HL-60 (cell line): ENCODE results near the gene NANP.

Experiments
- DNase-seq, 2 experiments: peaks; one replicate each; pipeline ENCODE4 v3.0.0-alpha.2; 2010 to 2020; ENCODE audit warnings: low read depth in 1 of 2, low spot score in 1 of 2
- H3K27ac ChIP-seq: fragments of 250-450 bp; sonication (Bioruptor Pico); replicated peaks from 2 replicates; pipeline ENCODE4 v1.5.1; 2020; ENCODE audit warnings: mild to moderate bottlenecking, moderate library complexity
- H3K27me3 ChIP-seq: fragments of 250-450 bp; sonication (Bioruptor Pico); 2 replicates; pipeline ENCODE4 v1.5.1; 2021; ENCODE audit warnings: mild to moderate bottlenecking, moderate library complexity; ENCODE audit not compliant: insufficient read depth, poor library complexity, severe bottlenecking
- H3K4me3 ChIP-seq: replicated peaks from 2 replicates; pipeline ENCODE4 v1.5.1; 2011; ENCODE audit warnings: mild to moderate bottlenecking, control low read depth, low read length; ENCODE audit not compliant: insufficient read depth
- GABPA ChIP-seq: IDR thresholded peaks from 2 replicates; pipeline ENCODE4 v1.6.1; 2012; ENCODE audit warnings: low read depth
- POLR2AphosphoS5 ChIP-seq: IDR thresholded peaks from 2 replicates; pipeline ENCODE4 v1.6.1; 2012; ENCODE audit warnings: low read depth
- SPI1 ChIP-seq: IDR thresholded peaks from 2 replicates; pipeline ENCODE4 v1.6.1; 2012; ENCODE audit warnings: low read depth, mild to moderate bottlenecking, borderline replicate concordance
- TF ChIP-seq, protein P1 (sequence below): IDR thresholded peaks from one replicate; pipeline ENCODE4 v1.5.1; 2011; ENCODE audit warnings: low read length, control low read depth, inconsistent platforms; ENCODE audit not compliant: insufficient read depth
- TF ChIP-seq, protein P2 (sequence below): IDR thresholded peaks from 2 replicates; pipeline ENCODE4 v1.6.1; 2012; ENCODE audit warnings: low read depth; ENCODE audit not compliant: insufficient replicate concordance

The NANP gene

DNA sequence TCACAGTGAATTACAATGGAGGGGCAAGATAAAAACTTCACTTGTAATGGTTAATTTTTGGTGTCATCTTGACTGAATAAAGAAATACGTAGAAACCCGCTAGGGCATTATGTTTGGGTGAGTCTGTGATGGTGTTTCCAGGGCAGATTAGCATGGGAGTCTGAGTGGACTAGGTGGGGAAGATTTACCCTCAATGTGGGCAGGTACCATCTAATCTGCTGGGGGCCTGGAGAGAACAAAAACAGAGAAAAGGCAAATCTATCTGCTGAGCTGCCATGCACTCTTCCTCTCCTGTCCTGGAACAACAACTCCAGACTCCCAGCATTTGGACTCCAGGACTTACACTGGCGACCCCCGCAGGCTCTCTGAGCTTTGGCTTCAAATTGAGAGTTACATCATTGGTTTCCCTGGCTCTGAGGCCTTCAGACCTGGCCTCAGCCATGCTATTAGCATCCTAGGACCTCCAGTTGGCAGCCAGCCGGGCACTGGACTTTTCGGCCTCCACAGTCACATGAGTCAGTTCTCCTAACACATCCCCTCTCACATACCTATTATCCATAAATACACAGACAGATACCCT lies 58.1 kb downstream of the NANP start:
- Histone ChIP-seq H3K27ac (no peak overlapping the region), H3K4me3 (no peak overlapping the region), H3K27me3 (no peaks in the 10 kb centered on the region)
- TF ChIP-seq, protein P1, sequence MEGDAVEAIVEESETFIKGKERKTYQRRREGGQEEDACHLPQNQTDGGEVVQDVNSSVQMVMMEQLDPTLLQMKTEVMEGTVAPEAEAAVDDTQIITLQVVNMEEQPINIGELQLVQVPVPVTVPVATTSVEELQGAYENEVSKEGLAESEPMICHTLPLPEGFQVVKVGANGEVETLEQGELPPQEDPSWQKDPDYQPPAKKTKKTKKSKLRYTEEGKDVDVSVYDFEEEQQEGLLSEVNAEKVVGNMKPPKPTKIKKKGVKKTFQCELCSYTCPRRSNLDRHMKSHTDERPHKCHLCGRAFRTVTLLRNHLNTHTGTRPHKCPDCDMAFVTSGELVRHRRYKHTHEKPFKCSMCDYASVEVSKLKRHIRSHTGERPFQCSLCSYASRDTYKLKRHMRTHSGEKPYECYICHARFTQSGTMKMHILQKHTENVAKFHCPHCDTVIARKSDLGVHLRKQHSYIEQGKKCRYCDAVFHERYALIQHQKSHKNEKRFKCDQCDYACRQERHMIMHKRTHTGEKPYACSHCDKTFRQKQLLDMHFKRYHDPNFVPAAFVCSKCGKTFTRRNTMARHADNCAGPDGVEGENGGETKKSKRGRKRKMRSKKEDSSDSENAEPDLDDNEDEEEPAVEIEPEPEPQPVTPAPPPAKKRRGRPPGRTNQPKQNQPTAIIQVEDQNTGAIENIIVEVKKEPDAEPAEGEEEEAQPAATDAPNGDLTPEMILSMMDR: no peak
- TF ChIP-seq, protein P2, sequence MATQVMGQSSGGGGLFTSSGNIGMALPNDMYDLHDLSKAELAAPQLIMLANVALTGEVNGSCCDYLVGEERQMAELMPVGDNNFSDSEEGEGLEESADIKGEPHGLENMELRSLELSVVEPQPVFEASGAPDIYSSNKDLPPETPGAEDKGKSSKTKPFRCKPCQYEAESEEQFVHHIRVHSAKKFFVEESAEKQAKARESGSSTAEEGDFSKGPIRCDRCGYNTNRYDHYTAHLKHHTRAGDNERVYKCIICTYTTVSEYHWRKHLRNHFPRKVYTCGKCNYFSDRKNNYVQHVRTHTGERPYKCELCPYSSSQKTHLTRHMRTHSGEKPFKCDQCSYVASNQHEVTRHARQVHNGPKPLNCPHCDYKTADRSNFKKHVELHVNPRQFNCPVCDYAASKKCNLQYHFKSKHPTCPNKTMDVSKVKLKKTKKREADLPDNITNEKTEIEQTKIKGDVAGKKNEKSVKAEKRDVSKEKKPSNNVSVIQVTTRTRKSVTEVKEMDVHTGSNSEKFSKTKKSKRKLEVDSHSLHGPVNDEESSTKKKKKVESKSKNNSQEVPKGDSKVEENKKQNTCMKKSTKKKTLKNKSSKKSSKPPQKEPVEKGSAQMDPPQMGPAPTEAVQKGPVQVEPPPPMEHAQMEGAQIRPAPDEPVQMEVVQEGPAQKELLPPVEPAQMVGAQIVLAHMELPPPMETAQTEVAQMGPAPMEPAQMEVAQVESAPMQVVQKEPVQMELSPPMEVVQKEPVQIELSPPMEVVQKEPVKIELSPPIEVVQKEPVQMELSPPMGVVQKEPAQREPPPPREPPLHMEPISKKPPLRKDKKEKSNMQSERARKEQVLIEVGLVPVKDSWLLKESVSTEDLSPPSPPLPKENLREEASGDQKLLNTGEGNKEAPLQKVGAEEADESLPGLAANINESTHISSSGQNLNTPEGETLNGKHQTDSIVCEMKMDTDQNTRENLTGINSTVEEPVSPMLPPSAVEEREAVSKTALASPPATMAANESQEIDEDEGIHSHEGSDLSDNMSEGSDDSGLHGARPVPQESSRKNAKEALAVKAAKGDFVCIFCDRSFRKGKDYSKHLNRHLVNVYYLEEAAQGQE: no peak
- TF ChIP-seq GABPA: no peak
- no peak for TF ChIP-seq POLR2AphosphoS5
- TF ChIP-seq SPI1: no peak
- DNase-seq: no peak

DNA sequence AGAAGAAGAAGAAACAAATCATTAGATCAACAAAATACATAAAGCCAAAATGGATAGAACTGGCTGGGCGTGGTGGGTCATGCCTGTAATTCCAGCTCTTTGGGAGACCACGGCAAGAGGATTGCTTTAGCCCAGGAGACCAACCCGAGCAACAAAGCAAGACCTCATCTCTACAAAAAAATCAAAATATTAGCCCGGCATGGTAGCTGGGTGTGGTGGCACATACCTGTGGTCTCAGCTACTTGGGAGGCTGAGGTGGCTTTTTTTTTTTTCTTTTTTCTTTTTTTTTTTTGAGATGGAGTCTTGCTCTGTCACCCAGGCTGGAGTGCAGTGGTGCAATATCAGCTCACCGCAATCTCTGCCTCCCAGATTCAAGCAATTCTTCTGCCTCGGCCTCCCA lies 59.9 kb downstream of the NANP start:
- TF ChIP-seq POLR2AphosphoS5: no peak
- TF ChIP-seq GABPA: no peak
- TF ChIP-seq, protein P2: no peak
- no peak for TF ChIP-seq SPI1
- TF ChIP-seq, protein P1: no peak
- no peak for DNase-seq
- H3K27ac ChIP-seq: no peak overlapping the region
- H3K27me3 ChIP-seq: no peaks in the 10 kb centered on the region
- no peak overlapping the region for H3K4me3 ChIP-seq

DNA sequence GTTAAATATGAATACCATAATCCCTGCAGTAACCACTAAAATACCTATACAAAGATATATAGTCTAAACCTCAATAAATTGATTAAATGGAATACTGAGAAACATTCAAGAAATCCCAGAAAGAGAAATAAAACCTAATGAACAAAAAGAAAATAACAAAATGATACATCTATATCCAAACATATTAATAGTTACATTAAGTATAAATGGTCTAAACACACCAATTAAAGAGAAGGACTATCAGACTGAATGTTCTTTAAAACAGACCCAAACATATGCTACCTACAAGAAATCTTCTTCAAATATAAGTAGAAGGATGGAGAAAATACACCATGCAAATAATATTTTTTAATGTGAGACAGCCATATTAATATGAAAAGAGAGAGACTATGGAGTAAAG lies 60.5 kb downstream of the NANP start:
- TF ChIP-seq, protein P2: no peak
- TF ChIP-seq SPI1: no peak
- TF ChIP-seq POLR2AphosphoS5: no peak
- TF ChIP-seq GABPA: no peak
- TF ChIP-seq, protein P1: no peak
- Histone ChIP-seq H3K4me3 (no peak overlapping the region), H3K27me3 (no peaks in the 10 kb centered on the region), H3K27ac (no peak overlapping the region)
- no peak for DNase-seq
